AG10803 (cell line): Measurements from ENCODE around the gene DENND1A.
"Not testable (repeated sequence)": the region's sequence is repeated elsewhere in the genome, so short reads cannot be mapped to it uniquely, and the experiment has no call there.

ENCODE experiments used
- DNase-seq: peaks from one replicate; pipeline ENCODE4 v3.0.0; 2010; ENCODE audit warnings: low read depth
- H3K4me3 ChIP-seq: 2 replicates; pipeline ENCODE4 v1.5.1; 2011; ENCODE audit warnings: mild to moderate bottlenecking, low read length, control low read depth
- CTCF ChIP-seq: conservative IDR thresholded peaks from 2 replicates; pipeline ENCODE4 v1.5.1; 2011; ENCODE audit warnings: mild to moderate bottlenecking, low read length, control low read depth, inconsistent platforms

Gene DENND1A

GRCh38 chr9:123335193-123335985 is 594.5 kb downstream of the DENND1A start:
- TF ChIP-seq CTCF = no peak
- H3K4me3 ChIP-seq = peak overlapping the region; percentile 31
- DNase-seq = peak; percentile 86

GRCh38 chr9:123334639-123335038 is 595.3 kb downstream of the DENND1A start:
- TF ChIP-seq CTCF = no peak
- H3K4me3 ChIP-seq = no peak overlapping the region
- DNase-seq = no peak

- H3K4me3 ChIP-seq = not testable (repeated sequence)
- DNase-seq = peak; percentile 92
These were observed 596.8 kb downstream of the DENND1A start for GRCh38 chr9:123333058-123333669.

GRCh38 chr9:123331346-123332060 is 598.4 kb downstream of the DENND1A start:
- no peak for DNase-seq
- no peak overlapping the region for H3K4me3 ChIP-seq
- no peak for TF ChIP-seq CTCF
